ENCODE results near the gene NEK8. TPM values are rescaled to one million over a fixed set of nuclear protein-coding genes. Genes with fewer than 3 reads are reported as not detected.

NEK8 gene
- total and polyA plus RNA-seq, 9 of the 15 experiments (the other 6 are each of a cell fraction or from before 2014, with no cell fraction given) = 0.98 to 16.6 (median 4.6) TPM

- no peak for TF ChIP-seq ZBTB34 (CRISPR knock-in tag; IDR thresholded peaks at IDR 0.05)
- no peak for TF ChIP-seq ZNF408 (CRISPR knock-in tag; IDR thresholded peaks at IDR 0.05; ENCODE audit: low read depth)
- peak; percentile 80 for TF ChIP-seq ATF7 (IDR thresholded peaks at IDR 0.05)
- TF ChIP-seq ZNF77 (CRISPR knock-in tag; IDR thresholded peaks at IDR 0.05) = no peak; the same call in 1 of the 2 replicates
- TF ChIP-seq ZNF174 (CRISPR knock-in tag; IDR thresholded peaks at IDR 0.05) = no peak
- no peak for TF ChIP-seq ZFP91 (CRISPR knock-in tag; IDR thresholded peaks at IDR 0.05)
- peak; percentile 71; the same call in 1 of the 2 replicates for TF ChIP-seq ZNF830 (CRISPR knock-in tag; IDR thresholded peaks at IDR 0.05)
- no peak for TF ChIP-seq FUS (optimal IDR thresholded peaks at IDR 0.05; ENCODE audit: low read depth, low read length)
- TF ChIP-seq RUNX1 (IDR thresholded peaks at IDR 0.05; ENCODE audit: low read depth) = no peak
- no peak for TF ChIP-seq ZNF780A (CRISPR knock-in tag; IDR thresholded peaks at IDR 0.05)
- no peak for TF ChIP-seq TCFL5 (CRISPR knock-in tag; conservative IDR thresholded peaks at IDR 0.05)
- TF ChIP-seq ZNF431 (CRISPR knock-in tag; IDR thresholded peaks at IDR 0.05) = 0 out of 2 replicates have a peak, but pooled peaks have one; percentile 40
- no peak for TF ChIP-seq ZBTB12 (CRISPR knock-in tag; IDR thresholded peaks at IDR 0.05)
- TF ChIP-seq ZNF274 (IDR thresholded peaks at IDR 0.05; ENCODE audit: borderline replicate concordance, low read depth, low read length) = no peak
- no peak for TF ChIP-seq HSF4 (CRISPR knock-in tag; IDR thresholded peaks at IDR 0.05; ENCODE audit: borderline replicate concordance)
- peak; percentile 57 for TF ChIP-seq CREM (IDR thresholded peaks at IDR 0.05; ENCODE audit: low read depth)
- no peak for TF ChIP-seq LEF1 (IDR thresholded peaks at IDR 0.05)
- peak; percentile 55 for TF ChIP-seq E2F8 (IDR thresholded peaks at IDR 0.05; ENCODE audit: low read depth, partially characterized antibody)
- TF ChIP-seq SREBF2 (CRISPR knock-in tag; IDR thresholded peaks at IDR 0.05) = no peak
- no peak for TF ChIP-seq MNT (conservative IDR thresholded peaks at IDR 0.05)
- TF ChIP-seq DNMT1 (IDR thresholded peaks at IDR 0.05) = no peak
- TF ChIP-seq POLR2AphosphoS5 (IDR thresholded peaks at IDR 0.05; ENCODE audit: control insufficient read depth, insufficient read depth, low read depth, low read length) = peak; percentile 70
These were observed 3.4 kb upstream of the NEK8 start (continued) for GRCh38 chr17:28725166-28725659.

Measured in K562 (cell line).